GM06990 (cell line): Measurements from ENCODE around the gene TUBB4A.

Source experiments
- DNase-seq: peaks from one replicate; pipeline ENCODE4 v3.0.0-alpha.2; 2011; ENCODE audit not compliant: insufficient read length; ENCODE audit errors: extremely low read depth
- H3K27me3 ChIP-seq: replicated peaks from 2 replicates; pipeline ENCODE4 v1.6.0; 2011; ENCODE audit warnings: low read length; ENCODE audit not compliant: control insufficient read depth, insufficient read depth
- H3K36me3 ChIP-seq: 2 replicates; pipeline ENCODE4 v1.5.1; 2011; ENCODE audit warnings: low read length; ENCODE audit not compliant: control insufficient read depth, insufficient read depth
- H3K4me3 ChIP-seq: replicated peaks from 2 replicates; pipeline ENCODE4 v1.5.1; 2011; ENCODE audit warnings: low read depth, mild to moderate bottlenecking, control low read depth, low read length
- TF ChIP-seq, protein P1 (sequence below): IDR thresholded peaks from 2 replicates; pipeline ENCODE4 v1.5.1; 2011; ENCODE audit warnings: low read length, control low read depth, mild to moderate bottlenecking, inconsistent platforms; ENCODE audit not compliant: insufficient read depth, poor library complexity, severe bottlenecking

TUBB4A gene

DNA sequence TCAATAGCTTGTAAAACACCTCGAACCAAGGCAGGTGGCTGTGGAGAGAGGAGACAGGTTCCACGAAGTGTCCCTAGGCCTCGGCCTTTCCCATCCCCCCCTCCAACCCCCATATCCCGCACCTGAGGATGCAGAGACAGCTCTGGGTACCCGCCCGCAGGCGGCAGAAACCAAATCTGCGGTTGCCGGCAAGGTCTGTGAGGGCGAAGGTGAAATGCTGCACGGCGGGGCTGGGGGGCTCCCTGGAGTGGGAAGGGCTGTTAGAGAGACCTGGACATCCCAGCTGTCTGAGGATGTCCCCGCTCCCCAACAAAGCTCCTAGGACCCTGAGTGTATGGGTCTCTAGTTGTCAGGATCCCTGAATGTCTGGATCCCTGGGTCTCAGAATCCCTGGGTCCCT lies 23.3 kb downstream of the TUBB4A start:
- no peak for DNase-seq
- TF ChIP-seq, protein P1, sequence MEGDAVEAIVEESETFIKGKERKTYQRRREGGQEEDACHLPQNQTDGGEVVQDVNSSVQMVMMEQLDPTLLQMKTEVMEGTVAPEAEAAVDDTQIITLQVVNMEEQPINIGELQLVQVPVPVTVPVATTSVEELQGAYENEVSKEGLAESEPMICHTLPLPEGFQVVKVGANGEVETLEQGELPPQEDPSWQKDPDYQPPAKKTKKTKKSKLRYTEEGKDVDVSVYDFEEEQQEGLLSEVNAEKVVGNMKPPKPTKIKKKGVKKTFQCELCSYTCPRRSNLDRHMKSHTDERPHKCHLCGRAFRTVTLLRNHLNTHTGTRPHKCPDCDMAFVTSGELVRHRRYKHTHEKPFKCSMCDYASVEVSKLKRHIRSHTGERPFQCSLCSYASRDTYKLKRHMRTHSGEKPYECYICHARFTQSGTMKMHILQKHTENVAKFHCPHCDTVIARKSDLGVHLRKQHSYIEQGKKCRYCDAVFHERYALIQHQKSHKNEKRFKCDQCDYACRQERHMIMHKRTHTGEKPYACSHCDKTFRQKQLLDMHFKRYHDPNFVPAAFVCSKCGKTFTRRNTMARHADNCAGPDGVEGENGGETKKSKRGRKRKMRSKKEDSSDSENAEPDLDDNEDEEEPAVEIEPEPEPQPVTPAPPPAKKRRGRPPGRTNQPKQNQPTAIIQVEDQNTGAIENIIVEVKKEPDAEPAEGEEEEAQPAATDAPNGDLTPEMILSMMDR = no peak
- peaks cover 28% of the 10 kb centered on the region for H3K36me3 ChIP-seq
- no peak overlapping the region for H3K4me3 ChIP-seq
- no peaks in the 10 kb centered on the region for H3K27me3 ChIP-seq

DNA sequence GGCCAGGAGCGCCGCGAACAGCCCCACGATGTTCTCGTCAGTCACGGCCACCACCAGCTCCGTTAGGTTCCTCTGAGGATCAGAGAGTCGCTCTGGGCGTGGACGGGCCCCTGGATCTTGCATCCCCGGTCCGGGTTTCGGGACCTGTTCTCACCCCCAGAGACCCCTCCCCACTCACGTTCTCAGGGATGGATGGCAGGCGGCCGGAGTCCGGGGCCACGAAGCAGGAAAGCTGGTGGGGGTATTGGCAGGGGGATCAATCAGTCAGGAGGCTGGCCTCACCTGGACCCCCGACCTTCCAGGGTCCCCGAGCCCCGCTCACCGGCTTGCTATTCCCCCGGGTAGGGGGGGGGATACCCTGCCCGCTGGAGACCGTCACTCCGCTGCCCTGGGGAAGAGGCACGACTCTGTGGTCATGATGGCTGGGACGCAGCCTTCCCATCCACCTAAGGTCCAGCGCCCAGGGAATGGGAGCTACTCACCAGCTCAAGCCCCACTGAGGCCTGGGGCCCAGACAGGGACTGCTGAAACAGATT lies 25.1 kb downstream of the TUBB4A start:
- no peak for DNase-seq
- H3K36me3 ChIP-seq = peaks cover 32% of the 10 kb centered on the region
- H3K27me3 ChIP-seq = no peaks in the 10 kb centered on the region
- H3K4me3 ChIP-seq = no peak overlapping the region
- TF ChIP-seq, protein P1 = no peak

DNA sequence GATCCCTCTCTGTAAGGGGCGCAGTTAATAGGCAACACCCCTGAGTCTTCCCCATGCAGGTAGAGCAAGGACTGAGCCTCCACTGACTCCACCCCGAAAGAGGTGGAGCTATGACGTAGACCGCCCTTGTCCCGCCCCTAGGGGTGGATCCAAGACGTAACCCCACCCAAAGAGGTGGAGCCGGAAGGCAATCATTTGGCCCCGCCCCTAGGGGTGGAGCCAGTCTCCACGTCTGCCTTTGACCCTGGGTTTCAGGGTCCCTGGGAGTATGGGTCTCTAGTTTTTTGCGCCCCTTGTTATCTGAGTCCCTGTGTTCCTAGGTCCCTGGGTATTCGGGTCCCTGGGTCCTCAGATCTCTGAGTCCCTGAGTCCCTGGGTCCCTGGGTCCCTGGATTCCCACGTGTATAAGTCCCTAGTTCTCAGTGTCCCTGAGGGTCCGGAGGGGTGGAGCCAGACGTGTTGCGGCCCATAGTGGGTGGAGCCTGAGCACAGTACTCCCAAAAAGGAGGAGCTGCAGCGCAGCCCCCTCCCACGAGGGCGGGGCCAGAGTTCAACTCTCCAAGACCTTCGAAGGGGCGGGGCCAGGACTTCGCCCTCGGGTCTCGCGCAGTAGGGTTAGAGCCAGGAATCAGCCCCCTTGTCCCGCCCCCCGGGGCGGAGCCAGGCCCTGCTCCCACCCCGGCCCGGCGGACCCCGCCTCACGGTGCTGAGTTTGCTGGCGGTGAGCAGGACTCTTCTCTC lies 25.8 kb downstream of the TUBB4A start:
- TF ChIP-seq, protein P1 = no peak
- H3K36me3 ChIP-seq = peaks cover 32% of the 10 kb centered on the region
- peak; percentile 63 for DNase-seq
- no peak overlapping the region for H3K4me3 ChIP-seq
- no peaks in the 10 kb centered on the region for H3K27me3 ChIP-seq

DNA sequence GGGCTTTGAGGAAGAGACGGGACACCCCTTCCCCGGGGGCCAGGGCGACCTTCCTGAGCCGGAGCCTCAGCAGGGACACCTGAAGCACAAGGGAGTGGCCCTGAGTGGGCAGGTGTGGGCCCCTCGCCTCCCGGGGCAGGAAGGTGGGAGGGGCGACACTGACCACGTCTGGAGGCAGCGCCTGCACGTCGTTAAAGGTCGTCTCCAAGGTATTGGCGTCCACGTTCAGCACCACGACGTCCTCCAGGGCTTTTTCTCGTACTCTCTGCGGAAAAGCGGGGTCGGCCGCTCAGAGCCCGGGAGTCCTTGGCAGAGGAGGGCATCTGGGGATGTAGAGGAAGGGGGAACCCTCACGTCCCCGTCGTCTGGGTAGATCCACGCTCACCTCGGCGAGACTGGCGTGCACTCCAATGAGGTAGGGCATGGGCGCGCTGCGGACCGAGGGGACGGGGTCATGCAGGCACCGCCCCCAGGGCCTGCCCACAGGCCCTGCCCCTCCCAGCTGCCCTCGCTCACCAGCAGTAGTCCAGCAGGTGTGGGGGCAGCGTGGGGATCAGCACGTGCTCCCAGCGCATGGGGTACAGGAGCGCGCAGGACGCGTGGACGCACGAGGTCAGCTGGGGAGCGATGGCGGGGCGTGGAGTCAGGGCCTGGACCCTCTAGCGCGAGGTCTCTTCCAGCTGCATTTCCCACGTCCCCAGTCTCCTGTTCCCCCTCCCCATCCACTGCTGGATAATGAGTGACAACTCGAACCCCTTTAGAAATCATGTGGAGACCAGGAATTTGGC lies 26.6 kb downstream of the TUBB4A start:
- TF ChIP-seq, protein P1 = no peak
- Histone ChIP-seq H3K4me3 (no peak overlapping the region), H3K36me3 (peaks cover 36% of the 10 kb centered on the region), H3K27me3 (no peaks in the 10 kb centered on the region)
- DNase-seq = no peak

DNA sequence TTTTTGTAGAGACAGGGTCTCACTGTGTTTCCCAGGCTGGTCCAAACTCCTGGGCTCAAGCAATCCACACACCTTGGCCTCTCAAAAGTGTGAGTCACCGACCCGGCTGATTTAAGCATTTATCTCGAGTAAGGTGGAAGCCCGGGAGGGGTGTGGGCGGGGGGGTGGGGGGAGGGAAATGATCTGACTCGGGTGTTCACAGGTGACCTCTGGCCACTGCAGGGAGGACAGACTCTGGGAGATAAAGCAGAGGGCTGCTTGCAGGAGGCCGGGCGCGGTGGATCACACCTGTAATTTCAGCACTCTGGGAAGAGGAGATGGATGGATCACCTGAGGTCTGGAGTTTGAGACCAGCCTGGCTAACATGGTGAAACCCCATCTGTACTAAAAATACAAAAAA lies 28.5 kb downstream of the TUBB4A start:
- DNase-seq = no peak
- H3K27me3 ChIP-seq = no peaks in the 10 kb centered on the region
- H3K36me3 ChIP-seq = peaks cover 34% of the 10 kb centered on the region
- TF ChIP-seq, protein P1 = no peak
- H3K4me3 ChIP-seq = no peak overlapping the region
